ENCODE measurements around the gene FAR1.
"Not testable (repeated sequence)": the region's sequence is repeated elsewhere in the genome, so short reads cannot be mapped to it uniquely, and the experiment has no call there.

Gene FAR1

GRCh38 chr11:13668102-13668956 is at the start of gene FAR1:
FAR1 (plus strand) TSS chr11:13668668; CDS start chr11:13694766, 26,098 bp downstream.
- Histone ChIP-seq H3K4me3 (ENCODE audit: low read depth, low read length) (peak within 1 kb of the TSS; percentile 84), H3K27ac (peak within 1 kb of the TSS; percentile 65), H3K36me3 (replicated peaks) (no peaks in the 10 kb centered on the region), H3K27me3 (replicated peaks) (no peaks in the 10 kb centered on the region)
- DNase-seq = peak; percentile 99
- in situ Hi-C loops (cut with HindIII; ENCODE audit: low pct_ligation_motif_present, low sequenced_read_pairs) = no loop called here
- peak; percentile 37 for TF ChIP-seq CTCF (IDR thresholded peaks at IDR 0.05; ENCODE audit: low read depth, low read length, missing control alignments)

- no peaks in the 10 kb centered on the region for H3K27me3 ChIP-seq (replicated peaks)
- no peak for TF ChIP-seq CTCF (IDR thresholded peaks at IDR 0.05; ENCODE audit: low read depth, low read length, missing control alignments)
- in situ Hi-C loops (cut with HindIII; ENCODE audit: low pct_ligation_motif_present, low sequenced_read_pairs) = no loop called here
- DNase-seq = no peak
- H3K4me3 ChIP-seq (ENCODE audit: low read depth, low read length) = no peak overlapping the region
- H3K27ac ChIP-seq = no peak overlapping the region
- no peaks in the 10 kb centered on the region for H3K36me3 ChIP-seq (replicated peaks)
These were observed 48.4 kb upstream of the FAR1 start for GRCh38 chr11:13620063-13620462.

- DNase-seq; in situ Hi-C loops (cut with HindIII; ENCODE audit: low pct_ligation_motif_present, low sequenced_read_pairs); H3K4me3 ChIP-seq (ENCODE audit: low read depth, low read length); H3K36me3 ChIP-seq (replicated peaks); H3K27ac ChIP-seq; H3K27me3 ChIP-seq (replicated peaks): not testable (repeated sequence)
These were observed 41.6 kb upstream of the FAR1 start for GRCh38 chr11:13626818-13627217.

- H3K27me3 ChIP-seq (replicated peaks); H3K4me3 ChIP-seq (ENCODE audit: low read depth, low read length); in situ Hi-C loops (cut with HindIII; ENCODE audit: low pct_ligation_motif_present, low sequenced_read_pairs): not testable (repeated sequence)
These were observed 39.8 kb upstream of the FAR1 start for GRCh38 chr11:13628634-13629033.

GRCh38 chr11:13629779-13630178 is 38.7 kb upstream of the FAR1 start:
- Histone ChIP-seq H3K4me3 (ENCODE audit: low read depth, low read length) (no peak overlapping the region), H3K27me3 (replicated peaks) (no peaks in the 10 kb centered on the region), H3K27ac (no peak overlapping the region), H3K36me3 (replicated peaks) (no peaks in the 10 kb centered on the region)
- DNase-seq = no peak
- in situ Hi-C loops (cut with HindIII; ENCODE audit: low pct_ligation_motif_present, low sequenced_read_pairs) = no loop called here
- no peak for TF ChIP-seq CTCF (IDR thresholded peaks at IDR 0.05; ENCODE audit: low read depth, low read length, missing control alignments)

More at GRCh38 chr11:13628634-13629033, 39.8 kb upstream of the FAR1 start:
- H3K27ac ChIP-seq; H3K36me3 ChIP-seq (replicated peaks); DNase-seq: not testable (repeated sequence)

- in situ Hi-C loops (cut with HindIII; ENCODE audit: low pct_ligation_motif_present, low sequenced_read_pairs) = no loop called here
- Histone ChIP-seq H3K36me3 (replicated peaks) (no peaks in the 10 kb centered on the region), H3K27me3 (replicated peaks) (no peaks in the 10 kb centered on the region), H3K4me3 (ENCODE audit: low read depth, low read length) (no peak overlapping the region), H3K27ac (no peak overlapping the region)
- no peak for DNase-seq
- TF ChIP-seq CTCF (IDR thresholded peaks at IDR 0.05; ENCODE audit: low read depth, low read length, missing control alignments) = no peak
These were observed 33.2 kb upstream of the FAR1 start for GRCh38 chr11:13635290-13635689.

GRCh38 chr11:13635804-13636203 is 32.7 kb upstream of the FAR1 start:
- in situ Hi-C loops (cut with HindIII; ENCODE audit: low pct_ligation_motif_present, low sequenced_read_pairs) = no loop called here
- H3K27me3 ChIP-seq (replicated peaks) = no peaks in the 10 kb centered on the region
- H3K4me3 ChIP-seq (ENCODE audit: low read depth, low read length) = no peak overlapping the region
- no peak overlapping the region for H3K27ac ChIP-seq
- TF ChIP-seq CTCF (IDR thresholded peaks at IDR 0.05; ENCODE audit: low read depth, low read length, missing control alignments) = no peak
- no peak for DNase-seq
- no peaks in the 10 kb centered on the region for H3K36me3 ChIP-seq (replicated peaks)

Data from brain microvascular endothelial cell (primary cell).